Kidney (tissue), 14 donors: Measurements from ENCODE around the gene MPZL1. TPM values are rescaled to one million over a fixed set of nuclear protein-coding genes. Genes with fewer than 3 reads are reported as not detected.

ENCODE experiments used
- DNase-seq, 5 donors: peaks; one replicate each; pipeline ENCODE4 v3.0.0-alpha.2; 2013 to 2020
- FAIRE-seq: peaks from 2 replicates; lab custom pipeline; 2012; peaks lifted over from hg19 to GRCh38; lab: Jason Lieb, UNC
- H3K27ac ChIP-seq, 2 donors: one replicate each; pipeline ENCODE4 v1.7.0; 2013; ENCODE audit warnings: low read depth in 2 of 2, low read length in 2 of 2, inconsistent platforms in 1 of 2
- H3K27me3 ChIP-seq: one replicate; pipeline ENCODE4 v1.7.1; 2013; ENCODE audit warnings: low read length, inconsistent platforms; ENCODE audit not compliant: control insufficient read depth, insufficient read depth
- H3K36me3 ChIP-seq, 3 donors: one replicate each; pipeline versions ENCODE4 v1.7.0 to v1.7.1; 2013; ENCODE audit warnings: low read length in 3 of 3, control low read depth in 1 of 3, inconsistent platforms in 1 of 3; ENCODE audit not compliant: insufficient read depth in 3 of 3, control insufficient read depth in 2 of 3
- H3K4me1 ChIP-seq, 3 donors: one replicate each; pipeline versions ENCODE4 v1.7.0 to v1.7.1; 2013; ENCODE audit warnings: low read length in 3 of 3, inconsistent platforms in 1 of 3, low read depth in 1 of 3; ENCODE audit not compliant: control insufficient read depth in 2 of 3, insufficient read depth in 2 of 3
- H3K4me3 ChIP-seq, 3 donors: one replicate each; pipeline versions ENCODE4 v1.7.0 to v1.8.1; 2013; ENCODE audit warnings: low read length in 3 of 3, control low read depth in 1 of 3, inconsistent platforms in 1 of 3
- H3K9ac ChIP-seq, 3 donors: one replicate each; pipeline versions ENCODE4 v1.7.0 to v1.7.1; 2013; ENCODE audit warnings: low read length in 3 of 3, control low read depth in 1 of 3, inconsistent platforms in 1 of 3
- H3K9me3 ChIP-seq, 3 donors: one replicate each; pipeline versions ENCODE4 v1.7.0 to v1.7.1; 2013; ENCODE audit warnings: low read length in 3 of 3, control low read depth in 1 of 3, inconsistent platforms in 1 of 3; ENCODE audit not compliant: control insufficient read depth in 2 of 3, insufficient read depth in 1 of 3
- intact Hi-C: fragments of 100-400 bp; cut with DNase I; formaldehyde crosslinking; loops from one replicate; pipeline ENCODE4 v1.11.1; 2022
- polyA plus RNA-seq: library from polyadenylated mRNA; stranded (reverse); fragments of 350-450 nt; fragmentation: Illumina TruSeq; extraction: RNeasy Lipid Tissue Mini Kit (QIAGEN cat#74804); gene quantifications from one replicate; pipeline ENCODE4 v1.2.3, GENCODE V29; 2014; ENCODE audit warnings: low read depth, low replicate concordance; ENCODE audit not compliant: insufficient read depth
- total RNA-seq: library from RNA; stranded (reverse); fragmentation: NEBNext Ultra II Directional; extraction: Animal tissue kit (Norgen Biotek cat#: 25700); gene quantifications from one replicate; pipeline ENCODE4 v1.2.1, GENCODE V29; 2021
- TF ChIP-seq, protein P1 (sequence below): IDR thresholded peaks from 3 replicates; pipeline ENCODE4 v1.5.1; 2012; ENCODE audit warnings: mild to moderate bottlenecking, moderate library complexity, borderline replicate concordance; ENCODE audit not compliant: insufficient read depth; ENCODE audit errors: extremely low read depth
- donor health status: control.
- donor health status: control.
- donor health status: control.
- donor health status: control.
- donor health status: control.
- donor health status: DM: yes; HTN: yes; CAD: no.
- donor health status: Normal renal cell carcinoma (clear cell type).

The MPZL1 gene
- total and polyA plus RNA-seq, 2 donors from 2014 or later = 42.1 to 98.3 TPM

GRCh38 chr1:167772436-167772835, 50.7 kb downstream of the MPZL1 start:
- TF ChIP-seq, protein P1, sequence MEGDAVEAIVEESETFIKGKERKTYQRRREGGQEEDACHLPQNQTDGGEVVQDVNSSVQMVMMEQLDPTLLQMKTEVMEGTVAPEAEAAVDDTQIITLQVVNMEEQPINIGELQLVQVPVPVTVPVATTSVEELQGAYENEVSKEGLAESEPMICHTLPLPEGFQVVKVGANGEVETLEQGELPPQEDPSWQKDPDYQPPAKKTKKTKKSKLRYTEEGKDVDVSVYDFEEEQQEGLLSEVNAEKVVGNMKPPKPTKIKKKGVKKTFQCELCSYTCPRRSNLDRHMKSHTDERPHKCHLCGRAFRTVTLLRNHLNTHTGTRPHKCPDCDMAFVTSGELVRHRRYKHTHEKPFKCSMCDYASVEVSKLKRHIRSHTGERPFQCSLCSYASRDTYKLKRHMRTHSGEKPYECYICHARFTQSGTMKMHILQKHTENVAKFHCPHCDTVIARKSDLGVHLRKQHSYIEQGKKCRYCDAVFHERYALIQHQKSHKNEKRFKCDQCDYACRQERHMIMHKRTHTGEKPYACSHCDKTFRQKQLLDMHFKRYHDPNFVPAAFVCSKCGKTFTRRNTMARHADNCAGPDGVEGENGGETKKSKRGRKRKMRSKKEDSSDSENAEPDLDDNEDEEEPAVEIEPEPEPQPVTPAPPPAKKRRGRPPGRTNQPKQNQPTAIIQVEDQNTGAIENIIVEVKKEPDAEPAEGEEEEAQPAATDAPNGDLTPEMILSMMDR = no peak
- no peaks in the 10 kb centered on the region for H3K4me1 ChIP-seq
- H3K27ac ChIP-seq = no peak overlapping the region
- H3K9me3 ChIP-seq = no peaks in the 10 kb centered on the region
- H3K9ac ChIP-seq = no peak overlapping the region
- H3K4me3 ChIP-seq = no peak overlapping the region
- intact Hi-C loops = no loop called here
- no peak for DNase-seq
- H3K36me3 ChIP-seq = peaks cover 3 to 20% (median 7%) of the 10 kb centered on the region in 3 donors
- no peak for FAIRE-seq
- H3K27me3 ChIP-seq = no peaks in the 10 kb centered on the region

- DNase-seq (no peak), FAIRE-seq (no peak)
- intact Hi-C loops = no loop called here
- H3K36me3 ChIP-seq = peaks cover 3 to 24% (median 9%) of the 10 kb centered on the region in 3 donors
- H3K4me3 ChIP-seq = no peak overlapping the region
- no peaks in the 10 kb centered on the region for H3K4me1 ChIP-seq
- no peak overlapping the region for H3K9ac ChIP-seq
- H3K27ac ChIP-seq = no peak overlapping the region
- H3K9me3 ChIP-seq = no peaks in the 10 kb centered on the region
- TF ChIP-seq, protein P1 = no peak
- no peaks in the 10 kb centered on the region for H3K27me3 ChIP-seq
Measured at GRCh38 chr1:167773516-167773915, 51.7 kb downstream of the MPZL1 start.

DNA sequence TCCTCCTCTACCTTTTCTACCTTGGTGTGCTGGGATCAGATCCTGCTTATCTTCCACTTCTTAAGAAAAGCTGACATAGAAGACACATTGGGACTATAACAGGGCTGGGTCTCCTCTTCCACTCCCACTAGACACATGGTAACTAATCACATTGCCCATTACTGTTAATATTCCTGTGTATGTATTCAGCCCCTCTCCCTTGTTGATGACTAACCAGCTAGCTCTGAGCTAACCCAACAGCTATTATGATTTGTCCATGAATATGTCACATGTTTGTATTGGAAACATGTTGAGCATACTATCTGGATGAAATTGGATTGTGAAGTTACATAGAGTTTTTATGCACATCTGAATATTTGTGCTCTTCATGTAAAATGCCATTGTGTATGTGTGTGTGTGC, 52.9 kb downstream of the MPZL1 start:
- intact Hi-C loops = no loop called here
- H3K4me3 ChIP-seq = no peak overlapping the region

More for the DNA sequence above, 52.9 kb downstream of the MPZL1 start:
- DNase-seq (no peak), FAIRE-seq (no peak)
- H3K4me1 ChIP-seq = no peaks in the 10 kb centered on the region
- no peak overlapping the region for H3K9ac ChIP-seq
- no peaks in the 10 kb centered on the region for H3K9me3 ChIP-seq
- TF ChIP-seq, protein P1 = no peak
- H3K27me3 ChIP-seq = no peaks in the 10 kb centered on the region
- H3K36me3 ChIP-seq = peaks cover 3 to 17% (median 7%) of the 10 kb centered on the region in 3 donors
- no peak overlapping the region for H3K27ac ChIP-seq
